ENCODE data around the gene KRTAP1-5. TPM values are rescaled to one million over a fixed set of nuclear protein-coding genes. Genes with fewer than 3 reads are reported as not detected.
A peak's percentile ranks its signal among the peaks of the same experiment; 100 is the strongest.

The KRTAP1-5 gene
- total and polyA plus RNA-seq, 4 experiments from 2014 or later: not detected

DNA sequence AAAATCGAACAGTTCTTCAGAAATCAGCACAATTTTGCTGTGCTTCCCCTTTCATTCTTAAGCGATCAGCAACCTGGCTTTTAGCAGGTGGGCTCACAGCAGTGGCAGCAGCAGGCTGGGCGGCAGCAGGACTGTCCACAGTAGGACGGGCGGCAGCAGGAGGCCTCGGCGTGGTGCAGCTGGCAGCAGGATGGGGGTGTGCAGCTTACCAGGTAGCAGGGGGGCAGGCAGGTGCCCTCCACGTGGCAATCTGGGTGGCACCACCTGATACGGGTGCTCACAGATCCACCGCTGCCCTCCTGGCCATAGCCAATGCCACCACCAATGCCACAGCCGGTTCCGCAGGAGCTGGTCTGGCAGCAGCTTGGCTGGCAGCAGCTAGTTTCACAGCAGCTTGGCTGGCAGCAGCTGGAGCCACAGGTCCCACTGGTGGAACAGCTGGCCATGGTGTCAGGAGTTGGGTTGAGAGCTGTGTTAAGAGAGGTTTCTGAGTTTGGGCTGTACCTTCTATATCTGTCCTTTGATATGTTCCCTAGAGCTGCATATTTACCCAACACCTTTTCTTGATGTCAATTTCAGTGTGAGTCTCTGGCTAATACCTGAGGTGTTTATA is 2.7 kb upstream of the KRTAP1-5 start, which contains the start of gene KRTAP1-4:
Gene KRTAP1-4, minus strand, starts transcription at position 563 of the 613 bp plus-strand sequence. Its CDS starts 117 bp downstream, at position 446.
- no peak within 1 kb of the TSS for H3K27ac Mint-ChIP-seq
- peaks cover 18 to 23% of the 10 kb centered on the region in 2 donors for H3K27me3 Mint-ChIP-seq
- ChIA-PET CTCF (ENCODE audit: partially characterized antibody) (no interaction called here), POLR2A (ENCODE audit: partially characterized antibody) (no interaction called here)
- no peaks in the 10 kb centered on the region for H3K9me3 Mint-ChIP-seq
- no peak within 1 kb of the TSS for H3K4me3 ChIP-seq (ENCODE audit: low read length in 2 of 2)
- H3K36me3 Mint-ChIP-seq: no peaks in the 10 kb centered on the region
- H3K4me1 ChIP-seq (ENCODE audit: insufficient read depth, low read length): no peaks in the 10 kb centered on the region
- DNase-seq: peak in 1 of 5 donors; percentile 15
- H3K36me3 ChIP-seq (ENCODE audit: insufficient read depth, low read length): no peaks in the 10 kb centered on the region
- H3K27ac ChIP-seq (ENCODE audit: low read depth, low read length): no peak within 1 kb of the TSS
- intact Hi-C loops (cut with micrococcal nuclease): no loop called here
- no peaks in the 10 kb centered on the region for H3K9me3 ChIP-seq (ENCODE audit: control insufficient read depth in 1 of 2, low read length in 2 of 2)
- no peaks in the 10 kb centered on the region for H3K27me3 ChIP-seq (ENCODE audit: insufficient read depth, low read length)
- no peak within 1 kb of the TSS for H3K4me3 Mint-ChIP-seq
- H3K4me1 Mint-ChIP-seq: no peaks in the 10 kb centered on the region

- H3K9me3 Mint-ChIP-seq: peaks cover 0 to 6% (median 3%) of the 10 kb centered on the region in 8 donors
- intact Hi-C loops (cut with micrococcal nuclease): no loop called here
- no peak overlapping the region for H3K4me3 Mint-ChIP-seq
Measured at GRCh38 chr17:41024697-41025096, 2.3 kb downstream of the KRTAP1-5 start.

DNA sequence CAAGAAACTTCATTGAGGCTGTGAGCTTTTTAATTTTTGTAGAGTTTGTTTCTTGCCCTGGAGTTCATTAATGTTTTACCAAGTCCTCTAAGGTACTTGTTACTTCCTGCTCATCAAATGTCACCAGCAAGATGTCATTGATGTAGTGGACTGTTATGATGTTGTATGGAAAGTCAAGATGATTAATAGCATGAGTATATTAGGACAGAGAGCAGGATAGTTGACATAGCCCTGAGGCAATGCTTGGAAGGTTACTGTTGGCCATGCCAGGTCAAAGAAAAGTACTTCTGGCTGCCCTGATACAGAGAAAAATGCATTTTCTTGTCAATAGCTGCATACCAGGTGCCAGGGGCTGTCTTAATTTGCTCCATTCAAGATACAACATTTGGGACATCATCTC is 6.7 kb downstream of the KRTAP1-5 start:
- intact Hi-C loops (cut with micrococcal nuclease): no loop called here
- H3K4me3 Mint-ChIP-seq: no peak overlapping the region

More at GRCh38 chr17:41024697-41025096, 2.3 kb downstream of the KRTAP1-5 start:
- H3K4me1 ChIP-seq (ENCODE audit: insufficient read depth, low read length): no peaks in the 10 kb centered on the region
- no peaks in the 10 kb centered on the region for H3K36me3 ChIP-seq (ENCODE audit: insufficient read depth, low read length)
- Mint-ChIP-seq H3K36me3 (no peaks in the 10 kb centered on the region), H3K27ac (no peak overlapping the region), H3K27me3 (peaks cover 14 to 16% of the 10 kb centered on the region in 2 donors), H3K4me1 (no peaks in the 10 kb centered on the region)
- no peak for DNase-seq
- H3K4me3 ChIP-seq (ENCODE audit: low read length in 2 of 2): no peak overlapping the region
- H3K27me3 ChIP-seq (ENCODE audit: insufficient read depth, low read length): no peaks in the 10 kb centered on the region
- no peaks in the 10 kb centered on the region for H3K9me3 ChIP-seq (ENCODE audit: control insufficient read depth in 1 of 2, low read length in 2 of 2)
- ChIA-PET CTCF (ENCODE audit: partially characterized antibody) (no interaction called here), POLR2A (ENCODE audit: partially characterized antibody) (no interaction called here)
- H3K27ac ChIP-seq (ENCODE audit: low read depth, low read length): no peak overlapping the region

GRCh38 chr17:41019415-41019814 is 7.6 kb downstream of the KRTAP1-5 start:
- Mint-ChIP-seq H3K36me3 (no peaks in the 10 kb centered on the region), H3K27ac (no peak overlapping the region), H3K4me3 (no peak overlapping the region), H3K4me1 (no peaks in the 10 kb centered on the region), H3K9me3 (peaks cover 0 to 6% (median 3%) of the 10 kb centered on the region in 8 donors), H3K27me3 (peaks cover 8 to 10% of the 10 kb centered on the region in 2 donors)
- no peaks in the 10 kb centered on the region for H3K4me1 ChIP-seq (ENCODE audit: insufficient read depth, low read length)
- no peaks in the 10 kb centered on the region for H3K27me3 ChIP-seq (ENCODE audit: insufficient read depth, low read length)
- no peaks in the 10 kb centered on the region for H3K36me3 ChIP-seq (ENCODE audit: insufficient read depth, low read length)
- no peak for DNase-seq
- H3K27ac ChIP-seq (ENCODE audit: low read depth, low read length): no peak overlapping the region
- no peaks in the 10 kb centered on the region for H3K9me3 ChIP-seq (ENCODE audit: control insufficient read depth in 1 of 2, low read length in 2 of 2)
- no peak overlapping the region for H3K4me3 ChIP-seq (ENCODE audit: low read length in 2 of 2)
- POLR2A ChIA-PET (ENCODE audit: partially characterized antibody): no interaction called here
- CTCF ChIA-PET (ENCODE audit: partially characterized antibody): no interaction called here
- intact Hi-C loops (cut with micrococcal nuclease): no loop called here

More for the DNA sequence above, 6.7 kb downstream of the KRTAP1-5 start:
- H3K27ac Mint-ChIP-seq: no peak overlapping the region
- POLR2A ChIA-PET (ENCODE audit: partially characterized antibody): no interaction called here
- Histone ChIP-seq H3K4me3 (ENCODE audit: low read length in 2 of 2) (no peak overlapping the region), H3K4me1 (ENCODE audit: insufficient read depth, low read length) (no peaks in the 10 kb centered on the region), H3K27me3 (ENCODE audit: insufficient read depth, low read length) (no peaks in the 10 kb centered on the region), H3K36me3 (ENCODE audit: insufficient read depth, low read length) (no peaks in the 10 kb centered on the region), H3K9me3 (ENCODE audit: control insufficient read depth in 1 of 2, low read length in 2 of 2) (no peaks in the 10 kb centered on the region), H3K27ac (ENCODE audit: low read depth, low read length) (no peak overlapping the region)
- DNase-seq: no peak
- no peaks in the 10 kb centered on the region for H3K36me3 Mint-ChIP-seq
- peaks cover 0 to 6% (median 3%) of the 10 kb centered on the region in 8 donors for H3K9me3 Mint-ChIP-seq
- CTCF ChIA-PET (ENCODE audit: partially characterized antibody): no interaction called here
- H3K4me1 Mint-ChIP-seq: no peaks in the 10 kb centered on the region
- peaks cover 7 to 10% of the 10 kb centered on the region in 2 donors for H3K27me3 Mint-ChIP-seq

- Mint-ChIP-seq H3K36me3 (no peaks in the 10 kb centered on the region), H3K4me3 (no peak overlapping the region), H3K27ac (peak overlapping the region in 1 of 7 donors; percentile 66), H3K9me3 (peaks cover 0 to 6% (median 3%) of the 10 kb centered on the region in 8 donors), H3K27me3 (peaks cover 7 to 8% of the 10 kb centered on the region in 2 donors), H3K4me1 (no peaks in the 10 kb centered on the region)
- no peaks in the 10 kb centered on the region for H3K36me3 ChIP-seq (ENCODE audit: insufficient read depth, low read length)
- H3K9me3 ChIP-seq (ENCODE audit: control insufficient read depth in 1 of 2, low read length in 2 of 2): no peaks in the 10 kb centered on the region
- ChIA-PET POLR2A (ENCODE audit: partially characterized antibody) (no interaction called here), CTCF (ENCODE audit: partially characterized antibody) (no interaction called here)
- no peak overlapping the region for H3K4me3 ChIP-seq (ENCODE audit: low read length in 2 of 2)
- no peaks in the 10 kb centered on the region for H3K4me1 ChIP-seq (ENCODE audit: insufficient read depth, low read length)
- intact Hi-C loops (cut with micrococcal nuclease): no loop called here
- no peak overlapping the region for H3K27ac ChIP-seq (ENCODE audit: low read depth, low read length)
- H3K27me3 ChIP-seq (ENCODE audit: insufficient read depth, low read length): no peaks in the 10 kb centered on the region
- no peak for DNase-seq
Measured at GRCh38 chr17:41018541-41018940, 8.5 kb downstream of the KRTAP1-5 start.

DNA sequence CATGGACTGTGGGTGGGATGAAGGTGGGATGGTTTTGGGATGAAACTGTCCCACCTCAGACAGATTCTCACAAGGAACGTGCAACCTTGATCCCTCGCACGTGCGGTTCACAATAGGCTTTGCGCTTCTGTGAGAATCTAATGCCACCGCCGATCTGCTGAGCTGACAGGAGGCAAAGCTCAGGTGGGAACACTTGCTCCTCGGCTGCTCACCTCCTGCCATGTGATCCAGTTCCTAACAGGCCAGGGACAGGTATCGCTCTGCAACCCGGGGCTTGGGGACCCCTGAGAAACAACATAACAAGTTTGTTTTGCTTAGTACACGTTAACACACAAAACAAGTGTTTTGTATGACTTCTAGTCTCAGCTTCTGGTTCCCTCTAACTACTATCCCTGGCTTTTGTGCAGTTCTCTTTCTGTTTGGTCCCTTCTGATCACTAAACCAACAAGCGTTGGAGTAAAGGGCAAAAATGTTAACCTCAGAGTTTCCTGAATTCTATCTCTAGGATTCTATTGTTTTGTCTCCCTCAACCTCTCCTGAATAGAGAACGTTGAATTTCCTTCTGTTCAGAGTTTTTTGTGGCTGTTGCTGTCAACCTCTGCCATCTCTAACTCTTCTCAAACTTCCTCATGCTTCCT is 10.3 kb downstream of the KRTAP1-5 start:
- DNase-seq: no peak
- Mint-ChIP-seq H3K36me3 (no peaks in the 10 kb centered on the region), H3K27me3 (peaks cover 7 to 8% of the 10 kb centered on the region in 2 donors), H3K4me1 (no peaks in the 10 kb centered on the region), H3K9me3 (peaks cover 0 to 5% (median 3%) of the 10 kb centered on the region in 8 donors), H3K27ac (no peak overlapping the region), H3K4me3 (no peak overlapping the region)
- Histone ChIP-seq H3K4me1 (ENCODE audit: insufficient read depth, low read length) (no peaks in the 10 kb centered on the region), H3K9me3 (ENCODE audit: control insufficient read depth in 1 of 2, low read length in 2 of 2) (no peaks in the 10 kb centered on the region), H3K36me3 (ENCODE audit: insufficient read depth, low read length) (no peaks in the 10 kb centered on the region), H3K27me3 (ENCODE audit: insufficient read depth, low read length) (no peaks in the 10 kb centered on the region), H3K4me3 (ENCODE audit: low read length in 2 of 2) (no peak overlapping the region), H3K27ac (ENCODE audit: low read depth, low read length) (no peak overlapping the region)
- POLR2A ChIA-PET (ENCODE audit: partially characterized antibody): no interaction called here
- CTCF ChIA-PET (ENCODE audit: partially characterized antibody): no interaction called here
- intact Hi-C loops (cut with micrococcal nuclease): no loop called here

DNA sequence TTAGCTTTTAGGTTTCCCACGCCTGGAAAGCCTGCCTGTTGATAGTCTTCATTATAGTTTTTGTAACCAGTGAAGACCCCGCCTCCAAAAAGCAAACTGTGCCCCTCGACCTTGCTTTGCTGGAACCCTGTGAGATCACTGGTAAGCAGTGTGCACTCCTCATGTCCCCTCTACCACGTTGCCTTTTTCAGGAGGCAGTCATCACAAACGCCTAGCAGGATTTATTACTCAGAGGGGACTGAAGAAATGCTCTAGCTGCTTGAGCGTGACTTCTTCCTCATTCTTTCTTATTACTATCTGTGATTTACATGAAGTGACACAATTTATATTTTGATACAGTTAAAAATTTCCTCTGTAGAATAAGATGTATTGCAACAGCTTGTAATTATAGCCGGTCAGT is 11.6 kb downstream of the KRTAP1-5 start:
- Histone ChIP-seq H3K27me3 (ENCODE audit: insufficient read depth, low read length) (no peaks in the 10 kb centered on the region), H3K4me1 (ENCODE audit: insufficient read depth, low read length) (no peaks in the 10 kb centered on the region), H3K4me3 (ENCODE audit: low read length in 2 of 2) (no peak overlapping the region), H3K27ac (ENCODE audit: low read depth, low read length) (no peak overlapping the region), H3K9me3 (ENCODE audit: control insufficient read depth in 1 of 2, low read length in 2 of 2) (no peaks in the 10 kb centered on the region), H3K36me3 (ENCODE audit: insufficient read depth, low read length) (no peaks in the 10 kb centered on the region)
- peaks cover 5 to 7% of the 10 kb centered on the region in 2 donors for H3K27me3 Mint-ChIP-seq
- DNase-seq: no peak
- peaks cover 0 to 2% (median 0%) of the 10 kb centered on the region in 8 donors for H3K9me3 Mint-ChIP-seq
- H3K4me3 Mint-ChIP-seq: no peak overlapping the region
- ChIA-PET POLR2A (ENCODE audit: partially characterized antibody) (no interaction called here), CTCF (ENCODE audit: partially characterized antibody) (no interaction called here)
- H3K36me3 Mint-ChIP-seq: no peaks in the 10 kb centered on the region
- no peak overlapping the region for H3K27ac Mint-ChIP-seq
- H3K4me1 Mint-ChIP-seq: no peaks in the 10 kb centered on the region
- intact Hi-C loops (cut with micrococcal nuclease): no loop called here

Data from CD4-positive, alpha-beta memory T cell (primary cell).